ENCODE data around the gene ASCL5. TPM values are rescaled to one million over a fixed set of nuclear protein-coding genes. Genes with fewer than 3 reads are reported as not detected.

Gene ASCL5
- total and polyA plus RNA-seq, 4 donors: 0.01 to 0.25 (median 0.14) TPM; not detected in 1

DNA sequence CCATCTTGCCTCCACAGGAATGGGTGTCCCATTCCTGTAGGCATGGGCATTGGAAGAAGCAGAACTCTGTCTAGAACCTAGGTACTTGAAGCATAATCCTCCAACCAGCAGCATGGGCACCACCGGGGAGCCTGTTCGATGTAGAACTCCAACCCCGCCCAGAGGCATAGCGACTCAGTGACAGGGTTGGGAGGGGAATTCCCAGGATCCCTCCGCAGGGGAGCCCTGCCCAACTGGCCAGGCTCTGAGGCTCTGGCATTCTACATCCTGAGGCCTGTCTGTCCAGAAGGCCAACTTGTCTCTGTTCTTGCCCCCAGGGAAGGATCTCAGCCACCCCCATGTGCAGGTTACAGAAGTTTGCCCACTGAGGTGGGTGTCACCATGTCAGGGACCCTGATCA lies 53.0 kb downstream of the ASCL5 start:
- no peak overlapping the region for H3K27ac ChIP-seq (ENCODE audit: low read depth in 1 of 2, low read length in 1 of 2)
- TF ChIP-seq, protein P1, sequence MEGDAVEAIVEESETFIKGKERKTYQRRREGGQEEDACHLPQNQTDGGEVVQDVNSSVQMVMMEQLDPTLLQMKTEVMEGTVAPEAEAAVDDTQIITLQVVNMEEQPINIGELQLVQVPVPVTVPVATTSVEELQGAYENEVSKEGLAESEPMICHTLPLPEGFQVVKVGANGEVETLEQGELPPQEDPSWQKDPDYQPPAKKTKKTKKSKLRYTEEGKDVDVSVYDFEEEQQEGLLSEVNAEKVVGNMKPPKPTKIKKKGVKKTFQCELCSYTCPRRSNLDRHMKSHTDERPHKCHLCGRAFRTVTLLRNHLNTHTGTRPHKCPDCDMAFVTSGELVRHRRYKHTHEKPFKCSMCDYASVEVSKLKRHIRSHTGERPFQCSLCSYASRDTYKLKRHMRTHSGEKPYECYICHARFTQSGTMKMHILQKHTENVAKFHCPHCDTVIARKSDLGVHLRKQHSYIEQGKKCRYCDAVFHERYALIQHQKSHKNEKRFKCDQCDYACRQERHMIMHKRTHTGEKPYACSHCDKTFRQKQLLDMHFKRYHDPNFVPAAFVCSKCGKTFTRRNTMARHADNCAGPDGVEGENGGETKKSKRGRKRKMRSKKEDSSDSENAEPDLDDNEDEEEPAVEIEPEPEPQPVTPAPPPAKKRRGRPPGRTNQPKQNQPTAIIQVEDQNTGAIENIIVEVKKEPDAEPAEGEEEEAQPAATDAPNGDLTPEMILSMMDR (IDR thresholded peaks at IDR 0.05; ENCODE audit: control extremely low read depth, extremely low read depth): no peak
- H3K36me3 ChIP-seq (ENCODE audit: control insufficient read depth in 4 of 4, insufficient read depth in 4 of 4, low read length in 4 of 4): no peaks in the 10 kb centered on the region
- WGBS, 2 donors: 86 to 94% methylated on average over 5 of the region's 5 CpGs
- ATAC-seq (ENCODE audit: insufficient read depth, low FRiP score): no peak
- no peak overlapping the region for H3K9ac ChIP-seq (ENCODE audit: insufficient read depth in 1 of 2, low read length in 2 of 2)
- DNase-seq: no peak
- no peaks in the 10 kb centered on the region for H3K9me3 ChIP-seq (ENCODE audit: control insufficient read depth in 4 of 4, insufficient read depth in 3 of 4, low read length in 3 of 4)
- H3K27me3 ChIP-seq (ENCODE audit: control insufficient read depth in 3 of 3, insufficient read depth in 3 of 3, low read length in 2 of 3): no peaks in the 10 kb centered on the region
- H3K4me1 ChIP-seq (ENCODE audit: control insufficient read depth in 5 of 5, insufficient read depth in 5 of 5, low read length in 5 of 5): peaks cover 0 to 6% (median 0%) of the 10 kb centered on the region in 5 donors
- no peak overlapping the region for H3K4me3 ChIP-seq

GRCh38 chr1:201072922-201073321 lies 54.1 kb downstream of the ASCL5 start:
- ATAC-seq (ENCODE audit: insufficient read depth, low FRiP score): no peak
- H3K27ac ChIP-seq (ENCODE audit: low read depth in 1 of 2, low read length in 1 of 2): no peak overlapping the region
- H3K27me3 ChIP-seq (ENCODE audit: control insufficient read depth in 3 of 3, insufficient read depth in 3 of 3, low read length in 2 of 3): no peaks in the 10 kb centered on the region
- WGBS, 2 donors: 83 to 85% methylated on average over 6 of the region's 6 CpGs
- no peak overlapping the region for H3K4me3 ChIP-seq
- H3K36me3 ChIP-seq (ENCODE audit: control insufficient read depth in 4 of 4, insufficient read depth in 4 of 4, low read length in 4 of 4): no peaks in the 10 kb centered on the region
- peaks cover 0 to 6% (median 0%) of the 10 kb centered on the region in 5 donors for H3K4me1 ChIP-seq (ENCODE audit: control insufficient read depth in 5 of 5, insufficient read depth in 5 of 5, low read length in 5 of 5)
- TF ChIP-seq, protein P1 (IDR thresholded peaks at IDR 0.05; ENCODE audit: control extremely low read depth, extremely low read depth): no peak
- H3K9ac ChIP-seq (ENCODE audit: insufficient read depth in 1 of 2, low read length in 2 of 2): no peak overlapping the region
- no peak for DNase-seq
- no peaks in the 10 kb centered on the region for H3K9me3 ChIP-seq (ENCODE audit: control insufficient read depth in 4 of 4, insufficient read depth in 3 of 4, low read length in 3 of 4)

- TF ChIP-seq, protein P1 (IDR thresholded peaks at IDR 0.05; ENCODE audit: control extremely low read depth, extremely low read depth): no peak
- 71 to 75% methylated on average over 5 of the region's 5 CpGs for WGBS, 2 donors
- no peak for DNase-seq
- no peak for ATAC-seq (ENCODE audit: insufficient read depth, low FRiP score)
- Histone ChIP-seq H3K4me1 (ENCODE audit: control insufficient read depth in 5 of 5, insufficient read depth in 5 of 5, low read length in 5 of 5) (peaks cover 0 to 6% (median 0%) of the 10 kb centered on the region in 5 donors), H3K27me3 (ENCODE audit: control insufficient read depth in 3 of 3, insufficient read depth in 3 of 3, low read length in 2 of 3) (no peaks in the 10 kb centered on the region), H3K4me3 (no peak overlapping the region), H3K9ac (ENCODE audit: insufficient read depth in 1 of 2, low read length in 2 of 2) (no peak overlapping the region), H3K36me3 (ENCODE audit: control insufficient read depth in 4 of 4, insufficient read depth in 4 of 4, low read length in 4 of 4) (no peaks in the 10 kb centered on the region), H3K27ac (ENCODE audit: low read depth in 1 of 2, low read length in 1 of 2) (no peak overlapping the region), H3K9me3 (ENCODE audit: control insufficient read depth in 4 of 4, insufficient read depth in 3 of 4, low read length in 3 of 4) (no peaks in the 10 kb centered on the region)
Measured at GRCh38 chr1:201072149-201072548, 54.8 kb downstream of the ASCL5 start.

DNA sequence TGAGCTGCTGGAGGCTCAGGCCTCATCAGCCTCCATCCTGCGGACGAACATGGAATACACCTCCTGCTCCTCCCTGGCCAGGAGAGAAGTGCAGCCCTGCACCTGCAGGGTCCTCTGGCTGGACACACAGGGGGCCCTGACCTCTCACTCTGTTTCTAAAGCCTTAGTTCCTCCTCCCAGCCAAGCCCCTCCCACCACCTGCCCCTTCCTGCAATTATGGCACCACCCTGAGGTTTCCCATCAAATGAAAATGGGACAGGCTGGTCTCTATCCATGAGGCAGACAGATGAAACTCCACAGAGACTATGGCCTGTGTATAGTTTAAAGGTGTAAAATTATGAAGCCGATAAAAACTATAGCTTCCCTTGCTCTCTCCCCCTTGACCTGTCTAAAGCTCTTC lies 57.3 kb downstream of the ASCL5 start:
- no peaks in the 10 kb centered on the region for H3K27me3 ChIP-seq (ENCODE audit: control insufficient read depth in 3 of 3, insufficient read depth in 3 of 3, low read length in 2 of 3)
- no peak for DNase-seq
- no peak overlapping the region for H3K27ac ChIP-seq (ENCODE audit: low read depth in 1 of 2, low read length in 1 of 2)
- ATAC-seq (ENCODE audit: insufficient read depth, low FRiP score): no peak
- TF ChIP-seq, protein P1 (IDR thresholded peaks at IDR 0.05; ENCODE audit: control extremely low read depth, extremely low read depth): no peak
- no peaks in the 10 kb centered on the region for H3K36me3 ChIP-seq (ENCODE audit: control insufficient read depth in 4 of 4, insufficient read depth in 4 of 4, low read length in 4 of 4)
- H3K9me3 ChIP-seq (ENCODE audit: control insufficient read depth in 4 of 4, insufficient read depth in 3 of 4, low read length in 3 of 4): no peaks in the 10 kb centered on the region
- H3K4me3 ChIP-seq: no peak overlapping the region
- WGBS, 2 donors: 89 to 98% methylated on average over 3 of the region's 3 CpGs
- no peak overlapping the region for H3K9ac ChIP-seq (ENCODE audit: insufficient read depth in 1 of 2, low read length in 2 of 2)
- peaks cover 0 to 6% (median 0%) of the 10 kb centered on the region in 5 donors for H3K4me1 ChIP-seq (ENCODE audit: control insufficient read depth in 5 of 5, insufficient read depth in 5 of 5, low read length in 5 of 5)

Measured in lung (tissue), 12 donors.